Inferior parietal cortex (tissue), 1 donor: ENCODE results near the gene WFIKKN2.

Experiments
- DNase-seq: peaks from one replicate; pipeline ENCODE4 v3.0.0-alpha.2; 2016; ENCODE audit errors: extremely low spot score

WFIKKN2 gene

DNA sequence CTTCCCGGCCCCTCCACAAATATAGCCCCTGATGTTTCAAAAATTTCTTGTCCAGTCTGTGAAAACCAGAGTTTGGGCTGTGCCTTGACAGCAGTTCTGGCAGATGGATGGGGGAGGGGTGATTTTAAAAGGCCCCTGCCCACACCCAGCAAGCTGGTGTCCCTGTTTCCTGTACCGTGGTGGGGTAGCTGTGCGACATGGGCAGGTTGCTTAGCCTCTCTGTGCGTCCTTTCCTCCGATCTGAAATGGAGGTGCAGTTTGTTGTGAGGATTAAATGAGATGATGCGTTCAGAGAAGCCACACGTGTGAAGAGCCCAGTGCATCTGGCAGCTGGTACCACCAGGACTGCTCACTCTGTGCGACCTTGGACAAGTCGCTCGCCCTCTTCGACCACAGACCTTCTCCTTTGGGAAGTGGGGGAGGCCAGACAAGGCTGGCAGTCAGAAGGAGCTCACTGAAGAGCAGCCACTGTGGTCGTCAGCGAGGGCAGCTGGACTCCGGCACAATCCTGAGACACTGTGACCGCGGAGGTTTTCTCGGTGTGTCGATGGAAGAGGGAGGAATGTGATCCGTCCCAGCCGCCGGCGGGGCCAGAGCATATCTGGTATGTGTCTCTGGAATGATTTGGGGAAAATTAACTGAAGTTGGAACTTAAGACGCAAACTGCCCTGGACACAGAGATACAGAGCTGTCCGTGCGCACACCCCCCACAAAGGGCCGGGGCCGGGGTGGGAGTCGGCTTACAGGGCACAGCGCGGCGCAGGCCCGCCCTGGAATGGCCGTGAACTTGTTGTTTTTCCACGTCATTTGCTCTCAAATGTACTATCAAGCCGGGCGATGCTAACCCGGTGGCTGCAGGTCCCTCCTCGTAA, 721 bp upstream of the WFIKKN2 start:
- DNase-seq = no peak

DNA sequence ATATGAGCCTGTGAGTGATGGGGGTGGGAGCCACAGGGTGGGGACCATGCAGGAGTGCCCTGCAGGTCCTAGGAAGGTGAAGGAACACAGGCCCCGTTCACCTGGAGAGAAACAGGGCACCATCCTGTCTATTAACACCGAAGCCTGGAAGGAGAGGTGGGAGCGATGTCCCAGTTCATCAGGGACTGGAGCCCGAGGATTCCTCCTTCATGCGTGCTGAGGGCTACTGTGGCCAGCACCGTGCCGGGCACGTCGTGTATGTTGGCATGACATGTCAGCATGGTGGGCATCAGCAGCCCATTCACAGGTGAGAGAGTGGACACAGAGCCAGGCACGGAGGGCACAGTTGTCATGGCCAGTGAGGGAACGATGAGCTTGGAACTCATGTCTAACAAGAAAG, 1.4 kb downstream of the WFIKKN2 start:
- no peak for DNase-seq

DNA sequence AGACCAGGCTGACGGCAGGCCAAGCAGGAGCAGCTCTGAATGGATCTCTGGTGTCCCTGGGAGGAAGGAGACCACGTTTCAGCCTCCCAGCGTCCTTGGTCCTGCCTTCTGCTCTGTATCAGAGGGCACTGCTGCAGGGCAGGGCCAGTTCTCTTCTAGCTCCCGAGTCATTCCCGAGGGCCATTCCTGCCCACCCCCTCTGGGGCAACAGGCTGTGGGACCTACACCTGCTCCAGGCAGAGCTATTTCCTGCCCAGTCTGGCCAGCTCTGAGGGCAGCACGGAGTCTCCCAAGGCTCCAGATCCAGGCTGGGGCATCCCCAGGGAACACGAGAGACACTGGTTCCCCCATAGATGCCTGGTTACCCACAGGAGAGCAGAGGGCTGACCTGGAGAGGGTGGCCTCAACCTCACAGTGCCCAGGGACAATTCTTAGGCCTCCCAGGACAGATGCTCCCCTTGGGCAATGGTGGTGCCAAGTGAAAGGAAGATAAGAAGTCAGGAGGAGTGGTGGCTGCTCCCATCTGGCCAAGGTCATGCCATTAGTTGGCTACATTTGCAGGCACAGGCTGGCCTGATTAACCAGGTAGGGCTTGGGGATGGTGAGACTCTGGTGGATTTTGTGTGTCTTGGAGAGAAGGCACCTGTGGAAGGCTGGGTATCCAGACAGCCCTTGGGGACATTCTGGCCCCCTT, 2.0 kb downstream of the WFIKKN2 start:
- DNase-seq = no peak

DNA sequence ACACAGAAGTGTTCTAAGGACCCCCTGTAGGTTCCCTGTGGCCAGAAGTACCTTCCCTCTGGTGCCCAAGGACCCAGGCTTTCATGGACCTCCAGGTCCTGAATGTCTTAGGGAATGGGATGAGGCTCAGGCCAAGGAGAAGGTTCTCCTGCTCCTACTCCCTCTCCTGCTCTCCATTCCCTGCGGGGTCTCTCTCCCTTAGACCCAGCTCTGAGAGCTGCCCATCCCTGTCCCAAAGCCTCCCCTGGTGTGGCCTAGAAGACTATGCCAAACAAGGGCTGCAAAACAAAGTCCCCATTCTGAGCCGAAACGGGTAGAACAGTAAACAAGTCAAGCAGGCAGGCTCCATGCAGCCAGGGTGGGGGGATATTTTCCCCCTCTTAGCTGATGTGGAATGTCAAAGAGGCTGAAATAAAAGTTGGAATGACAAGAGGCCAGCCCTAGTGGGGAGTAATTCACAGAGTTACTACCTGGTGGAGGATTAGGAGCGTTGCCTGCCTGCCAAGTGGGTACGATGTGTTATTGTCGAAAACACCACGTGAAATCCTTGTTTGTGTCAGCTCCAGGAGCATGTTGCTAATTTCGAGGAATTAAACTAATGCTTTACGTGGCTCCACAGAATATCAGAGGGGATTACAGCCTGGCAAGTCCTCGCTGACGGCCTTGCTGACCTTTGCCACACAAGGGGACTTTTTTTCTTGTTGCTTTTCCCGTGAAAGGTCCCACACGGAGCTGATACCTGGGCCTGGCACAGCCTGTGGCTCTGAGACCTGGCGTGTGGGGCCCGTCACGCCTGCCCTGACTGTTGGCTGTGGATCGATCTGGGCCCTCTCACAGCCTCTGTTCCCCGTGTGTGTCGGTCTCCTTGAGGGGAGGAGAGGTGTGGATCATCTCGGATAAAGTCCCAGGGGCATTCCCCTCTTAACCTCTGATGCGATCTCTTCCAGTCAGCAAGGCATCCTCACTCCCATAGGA, 2.9 kb downstream of the WFIKKN2 start:
- peak; percentile 59 for DNase-seq

- no peak for DNase-seq
These were observed 4.4 kb downstream of the WFIKKN2 start for GRCh38 chr17:50839591-50840310.

DNA sequence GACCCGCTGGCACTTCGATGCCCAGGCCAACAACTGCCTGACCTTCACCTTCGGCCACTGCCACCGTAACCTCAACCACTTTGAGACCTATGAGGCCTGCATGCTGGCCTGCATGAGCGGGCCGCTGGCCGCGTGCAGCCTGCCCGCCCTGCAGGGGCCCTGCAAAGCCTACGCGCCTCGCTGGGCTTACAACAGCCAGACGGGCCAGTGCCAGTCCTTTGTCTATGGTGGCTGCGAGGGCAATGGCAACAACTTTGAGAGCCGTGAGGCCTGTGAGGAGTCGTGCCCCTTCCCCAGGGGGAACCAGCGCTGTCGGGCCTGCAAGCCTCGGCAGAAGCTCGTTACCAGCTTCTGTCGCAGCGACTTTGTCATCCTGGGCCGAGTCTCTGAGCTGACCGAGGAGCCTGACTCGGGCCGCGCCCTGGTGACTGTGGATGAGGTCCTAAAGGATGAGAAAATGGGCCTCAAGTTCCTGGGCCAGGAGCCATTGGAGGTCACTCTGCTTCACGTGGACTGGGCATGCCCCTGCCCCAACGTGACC, 5.0 kb downstream of the WFIKKN2 start:
- no peak for DNase-seq

GRCh38 chr17:50841277-50841948, 6.0 kb downstream of the WFIKKN2 start:
- no peak for DNase-seq

DNA sequence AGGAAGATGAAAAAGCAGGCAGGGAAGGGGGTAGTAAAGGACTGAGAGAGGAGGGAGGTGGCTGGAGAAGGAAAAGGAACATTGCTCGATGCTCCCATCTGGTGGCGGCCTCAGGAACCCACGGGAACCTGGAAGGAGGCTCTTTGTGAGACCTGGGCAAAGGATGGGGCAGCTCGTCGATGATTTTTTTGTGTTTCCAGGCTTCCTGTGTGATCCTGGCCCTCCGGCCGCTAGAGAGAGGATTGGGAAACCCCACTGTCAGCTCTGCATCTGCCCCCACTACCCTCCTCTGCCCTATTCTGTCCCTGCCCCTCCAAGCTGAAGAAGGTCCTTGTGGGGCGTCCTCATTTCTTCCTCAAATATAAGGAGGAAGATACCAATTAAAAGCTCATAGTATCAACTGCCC, 6.6 kb downstream of the WFIKKN2 start:
- peak; percentile 90 for DNase-seq

DNA sequence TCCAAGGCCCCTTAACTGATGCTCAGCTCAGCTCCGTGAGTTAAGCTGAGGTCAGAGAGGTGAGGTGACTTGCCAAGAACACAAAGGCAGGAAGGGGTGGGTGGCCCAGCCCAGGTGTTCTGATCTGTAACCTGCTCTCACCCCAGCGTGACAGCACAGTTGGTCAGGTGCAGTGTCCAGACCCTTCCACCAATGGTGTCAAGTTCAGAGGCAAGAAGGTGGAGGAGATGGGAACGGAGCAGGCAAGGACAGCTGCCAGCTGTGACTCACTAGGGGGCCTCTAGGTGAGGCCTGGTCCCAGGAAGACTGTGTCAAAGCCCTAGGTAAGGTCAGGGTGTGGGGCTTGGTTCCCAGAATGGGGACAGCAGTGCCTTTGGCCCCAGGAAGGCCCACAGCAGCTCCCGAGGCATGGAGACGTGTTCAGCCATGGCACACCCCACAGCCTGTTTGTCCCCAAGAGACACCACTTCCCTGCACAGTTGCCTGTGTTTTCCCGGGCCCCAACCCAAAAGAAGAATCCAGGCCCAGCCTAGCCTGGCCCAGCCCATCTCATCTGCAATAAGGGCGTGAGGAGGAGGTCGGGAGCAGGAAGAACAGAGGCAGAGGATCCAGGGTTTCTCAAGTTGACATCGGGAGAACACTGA, 7.2 kb downstream of the WFIKKN2 start:
- no peak for DNase-seq

DNA sequence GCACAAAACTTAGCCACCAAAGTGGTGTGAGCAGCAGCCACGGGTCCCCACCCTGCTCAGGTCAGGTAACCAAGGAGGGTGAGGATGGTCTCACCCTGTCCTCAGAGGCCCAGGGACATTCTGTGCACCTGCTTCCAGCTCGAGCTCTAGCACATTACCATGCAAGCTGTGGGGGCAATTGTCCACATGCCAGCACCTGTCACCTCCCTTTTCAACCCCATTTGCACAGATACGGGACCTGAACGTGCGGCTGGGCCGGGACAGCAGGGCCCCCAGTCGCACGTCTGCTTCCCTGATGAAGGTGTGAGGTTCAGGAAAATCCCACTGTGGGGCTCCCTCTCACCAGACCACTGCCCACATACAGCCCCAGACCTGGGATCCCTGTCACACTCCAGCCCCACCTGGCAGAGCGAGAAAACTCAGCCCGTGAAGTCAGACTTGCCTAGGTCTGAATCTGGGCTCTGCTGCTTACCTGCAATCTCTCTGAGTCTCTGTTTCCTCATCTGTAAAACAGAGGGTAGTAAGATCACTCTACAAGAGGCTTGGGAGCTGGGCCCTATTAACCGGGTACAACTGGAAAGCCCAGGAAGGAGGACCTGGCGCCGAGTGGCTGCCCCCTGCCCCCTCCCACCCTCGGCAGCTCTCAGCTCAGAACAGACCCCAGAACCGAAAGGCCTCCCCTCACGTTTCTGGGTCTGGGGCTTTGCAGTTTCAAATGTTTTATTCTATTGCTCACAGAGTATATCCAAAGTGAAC, 7.9 kb downstream of the WFIKKN2 start:
- no peak for DNase-seq

DNA sequence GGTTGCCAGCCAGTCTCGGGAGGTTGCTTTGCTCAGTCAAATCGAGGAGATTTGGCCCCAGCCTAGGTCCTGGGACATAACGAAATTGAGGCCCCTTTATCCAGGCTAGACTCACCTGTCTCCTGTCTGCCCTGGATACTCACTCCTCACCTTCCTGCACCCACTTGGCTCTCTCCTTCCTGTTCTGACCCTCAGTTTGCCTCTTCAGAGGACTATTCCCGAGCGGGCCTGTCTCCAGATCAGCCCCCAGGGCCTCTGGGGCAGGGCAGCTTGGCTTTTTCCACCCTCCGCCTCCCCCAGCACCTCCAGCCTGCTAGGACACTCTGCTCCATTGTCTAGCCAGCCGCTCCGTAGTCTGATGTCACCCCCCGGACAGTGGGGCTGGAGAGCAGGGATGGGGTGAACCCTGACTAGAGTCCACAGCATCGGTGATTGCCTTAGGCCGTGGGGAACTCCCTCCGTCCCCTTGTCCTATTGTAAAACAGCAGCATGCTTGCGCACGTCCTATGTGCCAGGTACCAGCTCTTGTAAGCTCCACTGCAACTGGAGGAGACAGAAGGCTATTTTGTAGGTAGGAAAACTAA, 8.8 kb downstream of the WFIKKN2 start:
- DNase-seq = no peak

DNA sequence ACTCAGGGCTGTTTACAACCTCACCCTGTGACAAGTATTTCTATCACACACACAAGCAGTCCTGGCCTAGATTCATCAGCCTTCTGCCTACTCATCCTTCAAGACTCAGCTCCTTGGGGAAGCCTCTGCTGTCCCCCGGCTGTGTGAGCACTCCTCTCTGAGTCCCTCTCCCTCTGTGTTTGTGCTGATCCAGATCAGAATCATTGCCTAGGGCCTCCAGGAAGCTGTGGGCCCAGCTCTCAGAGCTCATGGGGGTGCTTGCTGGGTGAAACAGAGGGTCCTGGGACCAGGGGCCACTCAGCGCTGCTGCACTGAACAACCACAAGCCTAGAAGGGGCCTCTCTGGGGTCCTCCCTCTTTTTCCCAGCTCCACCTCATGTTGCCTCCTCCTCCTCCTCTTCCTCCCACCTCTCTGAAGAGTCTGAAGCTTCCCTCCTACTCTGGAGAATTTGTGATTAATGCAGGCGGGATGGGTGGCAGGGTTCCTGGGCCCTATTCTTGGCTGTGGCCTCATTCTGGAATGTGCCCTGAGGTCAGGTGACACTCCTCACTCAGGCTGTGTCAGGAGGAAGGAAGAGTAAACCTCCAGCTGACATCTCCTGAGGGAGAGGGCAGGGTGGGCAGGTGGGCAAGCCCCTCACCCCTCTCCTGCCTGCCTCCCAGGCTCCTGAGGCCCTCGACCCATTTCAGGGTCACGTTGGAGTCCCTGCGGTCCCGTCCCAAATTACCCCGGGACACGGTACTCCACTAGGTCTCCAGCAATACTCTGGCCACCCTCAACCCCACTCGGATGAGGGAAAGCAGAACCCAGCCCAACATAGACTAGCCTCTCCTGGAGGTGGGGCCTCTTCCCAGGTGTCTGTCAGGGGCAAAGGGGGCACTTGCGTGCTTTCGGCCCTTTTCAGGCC, 10.1 kb downstream of the WFIKKN2 start:
- DNase-seq = no peak

- no peak for DNase-seq
These were observed 12.2 kb downstream of the WFIKKN2 start for GRCh38 chr17:50847566-50847965.

DNA sequence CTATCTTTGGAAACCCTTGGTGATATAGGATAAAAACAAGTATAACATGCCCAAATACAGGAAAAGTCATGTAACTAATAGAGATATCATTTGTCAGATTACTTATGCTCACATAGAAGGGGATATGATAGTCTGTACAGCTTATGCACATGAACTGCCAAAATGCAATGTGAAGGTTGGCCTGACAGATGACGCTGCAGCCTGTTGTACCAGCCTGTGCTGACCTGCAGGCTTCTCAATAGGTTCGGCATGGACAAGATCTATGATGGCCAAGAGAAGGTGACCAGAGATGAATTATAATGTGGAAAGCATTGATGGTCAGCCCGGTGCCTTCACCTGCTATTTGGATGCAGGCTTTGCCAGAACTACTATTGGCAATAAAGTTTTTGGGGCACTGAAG, 12.7 kb downstream of the WFIKKN2 start:
- no peak for DNase-seq

DNA sequence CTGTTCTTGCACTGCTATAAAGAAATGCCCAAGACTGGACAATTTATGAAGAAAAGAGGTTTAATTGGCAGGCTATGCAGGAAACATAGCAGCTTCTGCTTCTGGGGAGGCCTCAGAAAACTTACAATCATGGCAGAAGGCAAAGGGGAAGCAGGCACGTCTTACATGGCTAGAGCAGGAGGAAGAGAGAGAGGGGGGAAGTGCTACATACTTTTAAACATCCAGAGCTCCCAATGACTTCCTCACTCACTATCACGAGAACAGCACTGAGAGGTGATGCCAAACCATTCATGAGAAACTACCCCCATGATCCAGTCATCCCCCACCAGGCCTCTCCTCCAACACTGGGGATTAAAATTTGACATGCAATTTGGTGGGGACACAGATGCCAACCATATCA, 13.3 kb downstream of the WFIKKN2 start:
- DNase-seq = no peak

DNA sequence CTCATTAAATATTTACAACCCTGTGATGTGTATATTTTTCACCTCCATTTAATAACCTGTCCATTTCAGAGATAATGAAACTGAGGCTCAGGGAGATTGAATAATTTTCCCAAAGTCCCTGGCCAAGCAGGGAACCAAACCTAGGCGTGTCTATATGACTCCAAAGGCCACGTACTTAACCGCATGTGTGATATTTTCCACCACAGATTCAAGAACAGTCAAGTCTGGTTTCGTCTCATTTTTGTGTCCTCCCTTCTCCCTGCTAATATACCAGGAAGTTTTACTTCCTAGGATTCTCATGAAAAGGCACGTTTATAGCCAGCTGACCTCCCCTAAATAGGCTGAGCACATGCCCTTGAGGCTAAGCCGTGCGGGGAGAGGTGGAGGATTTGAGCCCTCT, 15.3 kb downstream of the WFIKKN2 start:
- no peak for DNase-seq

DNA sequence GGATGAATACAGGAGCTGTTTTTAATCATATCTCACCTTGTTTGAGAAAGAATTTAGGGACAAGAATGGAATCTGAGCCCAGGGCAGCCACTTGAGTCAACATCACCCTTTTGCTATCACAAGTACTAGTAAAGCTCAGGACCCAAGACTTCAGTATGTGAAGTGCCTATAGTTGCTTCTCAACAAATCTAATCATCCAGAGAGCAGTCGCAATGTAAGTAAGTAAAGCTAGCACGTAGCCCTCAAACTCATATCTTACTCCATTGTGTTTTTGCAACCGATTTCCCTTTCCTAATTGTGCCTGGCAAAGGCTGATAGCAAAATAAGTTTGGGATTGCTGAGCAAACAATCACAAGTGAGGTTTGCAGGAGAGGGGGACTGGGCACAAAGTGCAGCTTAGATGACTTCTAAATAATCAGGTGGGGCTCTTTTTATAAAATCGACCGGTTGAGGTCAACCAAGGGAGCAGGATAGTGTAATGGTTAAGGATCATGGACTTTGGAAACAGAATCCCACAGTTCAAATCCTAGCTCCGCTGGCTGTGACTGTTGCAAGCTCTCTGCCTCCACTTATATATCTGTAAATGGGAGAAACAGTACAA, 17.7 kb downstream of the WFIKKN2 start:
- DNase-seq = no peak
